Neural progenitor cell (in vitro differentiated cells): ENCODE measurements around the gene ISM1.

Source experiments
- EZH2 ChIP-seq: fragments of 200-600 bp; sonication (generic); IDR thresholded peaks from 2 replicates; pipeline ENCODE4 v1.6.1; 2017; ENCODE audit warnings: antibody characterized with exemption, mild to moderate bottlenecking, moderate library complexity
- TF ChIP-seq, protein P1 (sequence below): fragments of 200-600 bp; sonication (generic); IDR thresholded peaks from 2 replicates; pipeline ENCODE4 v1.5.1; 2017; ENCODE audit warnings: antibody characterized with exemption, mild to moderate bottlenecking

DNA sequence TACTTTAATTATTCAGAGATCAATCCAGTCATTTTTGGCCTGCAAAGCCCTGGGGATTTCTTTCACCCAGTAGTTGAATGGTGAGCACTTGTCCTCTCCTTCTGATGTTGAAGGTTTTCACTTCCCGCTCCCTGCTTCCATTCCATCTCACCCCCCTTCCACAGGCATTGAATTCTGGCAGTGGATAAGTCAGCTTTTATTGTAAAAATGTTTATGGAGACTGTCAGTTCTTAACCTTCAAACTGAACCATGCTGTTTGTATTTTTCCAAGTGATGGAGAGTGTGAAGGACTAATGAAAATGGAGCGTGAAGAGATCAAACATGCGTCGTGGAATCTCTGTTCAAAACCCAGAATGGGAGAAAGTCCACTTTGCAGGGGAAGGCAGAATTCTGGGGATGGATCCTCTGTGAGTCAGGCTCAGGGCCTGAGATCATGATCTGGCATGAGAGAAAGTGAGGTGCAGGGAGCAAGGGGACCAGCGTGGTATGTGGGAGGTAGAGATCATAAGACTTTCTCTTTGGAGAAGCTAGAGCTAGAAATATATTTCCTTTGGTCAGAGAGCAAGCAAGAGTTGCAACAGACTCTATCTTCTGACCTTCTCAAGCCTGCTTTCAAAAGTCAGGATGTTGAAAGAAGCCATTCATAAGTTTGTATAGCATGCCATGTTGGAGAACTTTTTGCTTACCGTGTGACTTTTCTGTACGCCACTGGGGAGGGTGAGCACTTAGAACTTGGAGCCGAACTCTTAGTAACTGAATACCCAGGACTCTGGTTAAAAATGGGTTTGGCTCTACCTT, 30.2 kb downstream of the ISM1 start:
- TF ChIP-seq, protein P1, sequence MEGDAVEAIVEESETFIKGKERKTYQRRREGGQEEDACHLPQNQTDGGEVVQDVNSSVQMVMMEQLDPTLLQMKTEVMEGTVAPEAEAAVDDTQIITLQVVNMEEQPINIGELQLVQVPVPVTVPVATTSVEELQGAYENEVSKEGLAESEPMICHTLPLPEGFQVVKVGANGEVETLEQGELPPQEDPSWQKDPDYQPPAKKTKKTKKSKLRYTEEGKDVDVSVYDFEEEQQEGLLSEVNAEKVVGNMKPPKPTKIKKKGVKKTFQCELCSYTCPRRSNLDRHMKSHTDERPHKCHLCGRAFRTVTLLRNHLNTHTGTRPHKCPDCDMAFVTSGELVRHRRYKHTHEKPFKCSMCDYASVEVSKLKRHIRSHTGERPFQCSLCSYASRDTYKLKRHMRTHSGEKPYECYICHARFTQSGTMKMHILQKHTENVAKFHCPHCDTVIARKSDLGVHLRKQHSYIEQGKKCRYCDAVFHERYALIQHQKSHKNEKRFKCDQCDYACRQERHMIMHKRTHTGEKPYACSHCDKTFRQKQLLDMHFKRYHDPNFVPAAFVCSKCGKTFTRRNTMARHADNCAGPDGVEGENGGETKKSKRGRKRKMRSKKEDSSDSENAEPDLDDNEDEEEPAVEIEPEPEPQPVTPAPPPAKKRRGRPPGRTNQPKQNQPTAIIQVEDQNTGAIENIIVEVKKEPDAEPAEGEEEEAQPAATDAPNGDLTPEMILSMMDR, result no peak
- no peak for TF ChIP-seq EZH2
